GM21515 (cell line): ENCODE results near the gene CNPY4.

Experiments
- ATAC-seq: cut with Tn5 transposase; IDR thresholded peaks from one replicate; pipeline ENCODE4 v1.9.1; 2021; ENCODE audit not compliant: unreplicated experiment

Gene CNPY4

GRCh38 chr7:100091411-100092181, 27.8 kb upstream of the CNPY4 start:
- ATAC-seq, result no peak

GRCh38 chr7:100093054-100093453, 26.4 kb upstream of the CNPY4 start:
- no peak for ATAC-seq

DNA sequence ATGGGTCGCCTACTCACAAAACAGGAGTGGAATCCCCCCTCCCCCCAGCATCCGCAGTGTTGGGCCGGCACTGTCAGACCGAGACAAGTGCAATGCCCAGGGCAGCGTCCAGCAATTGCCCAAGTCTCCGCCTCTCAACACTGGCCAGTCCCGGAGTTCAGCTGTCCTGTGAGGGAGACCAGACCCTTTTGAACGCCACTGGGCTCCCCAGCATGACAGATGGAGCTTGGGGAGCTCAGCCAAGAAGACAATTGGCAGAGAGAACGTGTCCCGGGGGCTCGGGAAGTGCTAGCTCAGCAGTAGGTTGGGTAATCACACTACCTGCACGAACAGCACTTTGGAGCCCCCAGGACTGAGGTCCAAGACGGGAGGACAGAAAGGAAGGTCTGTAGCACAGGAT, 25.9 kb upstream of the CNPY4 start:
- no peak for ATAC-seq

DNA sequence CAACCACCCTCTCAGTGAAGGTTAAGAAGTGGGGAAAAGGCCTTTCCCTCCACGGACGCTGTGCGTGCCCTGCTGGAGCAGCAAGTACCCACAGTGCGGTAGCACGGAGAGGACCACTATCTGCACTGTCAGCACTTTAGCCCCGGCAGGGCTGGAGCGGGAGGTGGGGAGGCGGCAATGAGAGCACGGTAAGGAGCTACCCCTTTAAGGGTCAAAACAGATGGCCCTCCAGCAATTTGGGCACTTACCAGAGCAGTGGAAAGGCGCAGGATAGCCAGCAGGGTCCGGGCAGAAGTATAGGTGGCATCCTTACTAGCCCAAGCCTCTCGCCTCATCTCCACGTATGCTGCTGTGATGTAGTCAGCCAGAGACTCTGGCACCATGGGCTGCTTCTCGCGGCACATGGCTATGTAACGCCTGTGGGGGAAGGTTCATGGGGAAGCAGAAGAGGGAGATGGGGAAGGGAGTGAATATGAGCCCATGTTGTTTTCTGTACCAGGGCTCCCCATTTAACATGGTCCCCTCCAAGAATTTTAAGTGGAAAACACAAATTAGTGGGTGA, 25.4 kb upstream of the CNPY4 start:
- no peak for ATAC-seq

DNA sequence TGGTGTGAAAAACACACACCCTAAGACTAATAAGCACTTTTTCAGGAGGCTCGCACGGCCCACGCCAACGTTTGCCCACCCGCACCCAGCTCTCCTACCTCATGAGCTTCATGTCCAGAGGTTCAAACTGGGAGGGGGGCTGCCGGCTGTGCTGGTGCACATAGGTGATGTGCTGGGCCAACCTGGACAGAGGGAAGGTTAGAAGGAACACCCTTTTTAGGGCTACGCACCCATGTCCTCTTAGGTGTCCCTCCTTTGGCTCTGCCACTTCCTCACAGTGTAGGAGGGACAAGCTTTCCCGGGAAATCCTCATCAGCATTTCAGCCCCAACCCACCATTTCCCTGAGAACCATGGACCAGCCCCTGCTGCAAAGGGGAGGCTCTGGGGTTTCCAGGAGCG, 24.1 kb upstream of the CNPY4 start:
- no peak for ATAC-seq

DNA sequence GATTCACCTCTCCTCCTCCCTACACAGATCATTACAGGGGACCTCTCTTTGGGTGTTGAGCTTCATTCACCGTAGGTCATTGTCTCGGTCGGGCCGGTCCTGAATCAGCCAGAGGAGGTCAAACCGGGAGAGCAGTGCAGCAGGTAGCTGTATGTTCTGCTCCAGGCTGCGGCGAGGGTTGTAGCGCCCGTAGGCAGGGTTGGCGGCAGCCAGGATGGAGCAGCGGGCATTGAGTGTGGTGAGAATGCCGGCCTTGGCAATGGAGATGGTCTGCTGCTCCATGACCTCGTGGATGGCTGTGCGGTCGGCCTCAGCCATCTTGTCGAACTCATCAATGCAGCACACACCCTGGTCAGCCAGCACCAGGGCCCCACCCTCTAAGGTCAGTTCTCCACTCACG, 23.7 kb upstream of the CNPY4 start:
- no peak for ATAC-seq

DNA sequence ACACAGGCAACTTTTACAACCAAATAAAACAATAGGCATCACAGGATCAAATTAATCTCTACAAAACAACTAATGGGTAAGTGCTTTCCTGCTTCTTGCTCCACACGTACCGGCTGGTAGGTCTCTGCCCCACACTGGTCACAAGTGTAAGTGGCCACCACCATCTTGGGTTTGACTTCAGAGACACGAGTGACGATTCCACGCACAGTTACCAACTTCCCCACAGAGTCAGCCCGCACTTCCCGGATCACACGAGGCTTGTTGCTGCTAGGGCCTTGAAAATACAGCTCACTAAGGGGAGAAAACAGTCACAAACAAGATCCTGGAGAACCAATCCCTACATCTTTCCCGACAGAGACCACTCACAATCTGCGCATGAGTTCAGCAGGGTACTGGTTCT, 20.5 kb upstream of the CNPY4 start:
- ATAC-seq, result no peak

DNA sequence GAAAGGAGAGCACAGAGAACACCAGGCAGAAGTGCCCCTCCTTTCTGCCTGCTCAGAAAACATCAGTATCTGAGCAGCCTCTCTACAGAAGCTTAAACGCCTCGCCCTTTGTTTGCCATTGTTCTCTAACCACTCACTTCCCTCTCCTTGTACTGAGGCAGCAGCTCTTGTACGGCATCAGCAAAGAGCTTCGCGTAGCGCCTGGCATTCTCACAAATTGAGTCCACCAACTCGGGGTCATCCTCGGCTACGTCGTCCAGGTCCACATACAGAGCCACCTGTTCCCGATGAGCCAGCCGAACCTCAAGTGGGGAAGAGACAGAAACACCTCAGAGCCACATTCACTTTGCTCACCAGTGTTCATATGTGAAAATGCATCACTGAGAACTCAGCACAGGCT, 20.0 kb upstream of the CNPY4 start:
- ATAC-seq, result no peak

DNA sequence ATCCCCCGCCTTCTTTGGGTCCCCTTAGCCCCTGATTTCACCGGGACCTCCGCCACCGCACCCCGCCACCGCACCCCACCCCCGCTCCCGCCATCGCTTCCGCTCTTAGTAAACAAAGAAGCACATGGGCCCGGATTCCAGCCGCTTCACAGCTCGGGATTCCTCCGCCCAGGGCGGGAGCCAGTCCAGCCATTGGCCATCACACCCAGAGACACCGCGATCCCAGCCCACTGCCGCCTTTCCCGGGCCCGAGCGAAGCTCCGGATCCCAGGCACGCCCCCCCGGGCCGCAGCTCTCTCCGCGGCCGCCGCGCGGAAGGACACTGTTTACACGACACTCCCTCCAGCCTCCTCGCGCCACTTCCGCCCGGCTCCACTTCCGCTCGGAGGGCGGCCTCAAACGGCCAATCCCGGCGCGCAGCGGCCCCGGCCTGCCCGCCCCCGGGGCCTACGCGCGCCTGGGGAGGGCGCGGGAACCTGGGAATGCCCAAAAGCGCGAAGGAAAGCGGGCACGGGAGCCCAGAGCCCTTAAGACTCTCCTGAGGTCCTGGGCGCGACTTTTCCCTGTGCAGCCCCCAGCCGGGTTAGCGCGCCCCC, 18.9 kb upstream of the CNPY4 start:
- peak; percentile 58 for ATAC-seq

DNA sequence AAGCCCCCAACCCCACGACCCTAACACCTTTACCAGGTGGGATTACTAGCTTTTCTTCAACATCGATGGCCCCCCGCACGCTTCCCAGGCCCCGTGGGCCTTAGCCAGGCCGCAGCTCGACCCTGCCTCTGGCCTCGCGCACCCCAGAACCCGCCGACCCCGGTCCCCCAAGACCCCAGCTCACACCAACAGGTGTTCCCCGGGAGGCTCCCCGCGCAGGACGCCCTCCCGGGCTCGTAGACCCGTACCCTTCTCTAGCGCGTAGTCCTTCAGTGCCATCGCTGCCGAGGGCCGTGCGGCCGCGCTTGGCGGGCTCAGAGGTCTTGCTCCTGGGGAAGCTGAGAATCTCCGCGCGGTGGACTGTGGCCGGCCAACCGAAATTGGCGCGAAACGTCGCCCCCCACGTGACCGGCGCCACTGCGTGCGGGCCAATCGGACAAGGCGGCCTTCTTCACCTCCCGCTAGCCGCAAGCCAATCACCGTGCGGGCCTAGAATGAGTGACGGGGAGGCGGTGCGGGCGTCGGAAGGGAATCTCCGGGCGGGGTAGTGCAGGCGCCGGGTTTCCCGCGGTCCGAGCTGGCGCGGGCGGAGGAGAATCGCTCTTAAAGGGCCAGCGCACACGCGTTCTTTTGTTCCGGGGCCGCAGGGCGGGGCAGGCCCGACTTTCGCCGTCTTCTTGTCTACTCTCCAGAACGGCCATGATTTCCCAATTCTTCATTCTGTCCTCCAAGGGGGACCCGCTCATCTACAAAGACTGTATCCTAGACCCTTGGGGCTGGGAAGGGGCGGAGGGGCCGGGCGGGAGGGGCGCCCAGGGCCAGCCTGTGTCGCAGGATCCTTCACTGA, 18.2 kb upstream of the CNPY4 start, which contains the start of the genes AP4M1 and MCM7:
TSS of gene AP4M1 (plus strand) at position 628 of the 847 bp plus-strand sequence. CDS start at position 700, 72 bp downstream.
TSS of gene MCM7 (minus strand) at position 382 of the 847 bp plus-strand sequence. CDS start at position 279, 103 bp downstream.
- ATAC-seq, result peak; percentile 74

DNA sequence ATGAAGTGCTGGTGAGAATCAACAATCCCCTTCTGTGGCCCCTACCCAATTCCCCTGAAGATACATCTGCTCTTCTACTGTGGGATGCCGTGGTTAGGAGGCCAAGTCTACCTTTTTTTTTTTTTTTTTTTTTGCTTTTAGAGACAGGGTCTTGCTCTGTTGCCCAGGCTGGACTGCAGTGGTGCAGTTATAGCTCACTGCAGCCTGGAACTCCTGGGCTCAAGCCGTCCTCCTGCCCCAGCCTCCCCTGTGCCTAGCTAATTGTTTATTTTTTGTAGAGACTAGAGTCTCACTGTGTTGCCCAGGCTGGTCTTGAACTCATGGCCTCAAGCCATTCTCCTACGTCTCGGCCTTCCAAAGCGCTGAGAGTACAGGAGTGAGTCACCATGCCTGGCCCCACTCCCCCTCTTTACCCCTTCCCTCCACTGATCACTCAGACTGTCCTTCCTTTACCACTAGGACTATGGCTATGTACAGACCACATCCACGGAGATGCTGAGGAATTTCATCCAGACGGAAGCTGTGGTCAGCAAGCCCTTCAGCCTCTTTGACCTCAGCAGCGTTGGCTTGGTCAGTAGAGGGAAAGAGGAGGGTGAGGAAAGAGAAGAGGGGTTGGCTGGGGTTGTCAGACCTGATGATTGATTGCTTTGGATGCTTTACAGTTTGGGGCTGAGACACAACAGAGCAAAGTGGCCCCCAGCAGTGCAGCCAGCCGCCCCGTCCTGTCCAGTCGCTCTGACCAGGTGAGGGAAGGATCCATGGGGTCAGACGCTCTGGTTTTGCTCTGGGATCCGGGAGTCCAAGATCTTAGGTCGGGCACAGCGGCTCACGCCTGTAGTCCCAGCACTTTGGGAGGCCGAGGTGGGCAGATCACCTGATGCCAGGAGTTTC, 16.2 kb upstream of the CNPY4 start:
- ATAC-seq, result no peak

- ATAC-seq, result no peak
These were observed 13.9 kb upstream of the CNPY4 start for GRCh38 chr7:100105534-100105933.

DNA sequence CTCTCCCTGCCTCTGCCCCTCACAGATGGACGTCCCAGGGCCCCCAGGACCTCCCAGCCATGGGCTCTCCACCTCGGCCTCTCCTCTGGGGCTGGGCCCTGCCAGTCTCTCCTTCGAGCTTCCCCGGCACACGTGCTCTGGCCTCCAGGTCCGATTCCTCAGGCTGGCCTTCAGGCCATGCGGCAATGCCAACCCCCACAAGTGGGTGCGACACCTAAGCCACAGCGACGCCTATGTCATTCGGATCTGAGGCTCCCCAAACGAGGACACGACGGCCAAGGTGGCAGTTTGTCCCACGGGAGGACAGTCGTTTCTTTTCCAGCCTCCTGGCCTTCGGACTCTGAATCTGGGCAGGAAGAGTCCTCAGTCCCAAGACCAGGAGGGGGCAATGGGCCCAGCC, 12.8 kb upstream of the CNPY4 start:
- no peak for ATAC-seq

DNA sequence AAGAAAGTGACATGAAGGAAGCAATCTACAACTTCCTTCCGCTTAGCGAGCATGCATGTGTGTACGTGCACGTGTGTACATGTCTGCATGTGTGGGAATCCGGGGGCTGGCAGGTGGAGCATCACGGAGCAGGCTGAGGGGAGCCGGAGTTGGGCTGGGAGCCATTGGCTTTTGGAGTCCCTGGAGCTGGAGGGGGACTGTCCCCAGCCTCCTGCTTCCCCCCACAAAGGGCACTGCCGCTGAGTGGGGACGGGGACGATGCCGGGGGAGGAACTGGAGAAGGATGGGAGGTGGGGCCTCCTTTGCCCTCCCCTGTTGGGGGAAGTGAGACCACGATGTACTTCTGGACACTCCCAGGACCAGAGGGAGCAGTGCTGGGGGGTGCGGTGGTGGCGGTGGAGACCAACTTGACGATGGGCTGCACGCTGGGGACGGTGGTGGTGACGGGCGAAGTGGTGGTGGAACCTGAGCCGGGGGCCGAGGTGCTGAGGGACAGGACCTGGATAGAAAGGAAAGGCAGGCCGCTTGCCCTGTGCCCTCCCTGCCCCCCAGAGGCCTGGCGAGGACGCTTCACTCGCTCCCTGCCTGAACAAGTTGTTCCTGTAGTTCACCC, 12.2 kb upstream of the CNPY4 start:
- no peak for ATAC-seq

DNA sequence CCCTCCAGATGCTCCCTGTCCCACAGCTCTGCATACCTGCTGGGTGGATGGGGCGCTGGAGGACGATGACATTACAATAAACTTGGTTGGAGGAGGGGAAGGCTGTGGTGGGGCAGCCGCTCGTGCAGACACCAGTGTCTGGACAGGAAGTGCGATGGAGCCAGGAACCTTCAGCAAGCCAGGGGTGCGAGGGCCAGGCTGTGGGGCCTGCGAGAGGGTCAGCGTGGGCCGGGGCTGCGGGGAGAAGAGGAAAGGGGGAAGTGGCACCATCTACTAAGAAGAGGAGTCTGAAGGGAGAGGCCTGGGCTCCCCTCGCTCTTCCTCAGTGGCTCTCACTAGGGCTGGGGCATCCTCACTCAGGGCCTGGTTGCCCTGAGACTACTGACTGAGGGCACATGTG, 11.5 kb upstream of the CNPY4 start:
- ATAC-seq, result no peak

- ATAC-seq, result no peak
These were observed 9.8 kb upstream of the CNPY4 start for GRCh38 chr7:100109521-100110163.

DNA sequence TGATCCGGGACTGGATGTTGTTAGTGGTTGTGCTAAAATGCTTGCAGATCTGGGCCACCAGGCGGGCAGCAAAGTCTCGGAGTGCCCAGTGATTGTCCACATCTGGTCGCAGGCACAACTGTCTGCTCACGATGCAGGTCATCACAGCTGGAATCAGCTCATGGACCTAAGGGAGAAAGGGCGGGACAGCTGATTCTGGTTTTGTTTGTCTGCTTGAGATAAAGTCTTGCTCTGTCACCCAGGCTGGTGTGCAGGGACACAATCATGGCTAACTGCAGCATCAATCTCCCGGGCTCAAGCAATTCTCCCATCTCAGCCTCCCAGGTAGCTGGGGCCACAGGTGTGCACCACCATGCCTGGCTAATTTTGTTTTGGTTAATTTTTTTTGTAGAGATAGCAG, 8.3 kb upstream of the CNPY4 start:
- ATAC-seq, result no peak

GRCh38 chr7:100111914-100112313, 7.5 kb upstream of the CNPY4 start:
- no peak for ATAC-seq

- ATAC-seq, result no peak
These were observed 4.4 kb upstream of the CNPY4 start for GRCh38 chr7:100115026-100115425.
